ENCODE measurements around the gene LMF1. TPM values are rescaled to one million over a fixed set of nuclear protein-coding genes. Genes with fewer than 3 reads are reported as not detected.

The LMF1 gene
- total RNA-seq, 1 donor from 2014 or later: 26.0 TPM

DNA sequence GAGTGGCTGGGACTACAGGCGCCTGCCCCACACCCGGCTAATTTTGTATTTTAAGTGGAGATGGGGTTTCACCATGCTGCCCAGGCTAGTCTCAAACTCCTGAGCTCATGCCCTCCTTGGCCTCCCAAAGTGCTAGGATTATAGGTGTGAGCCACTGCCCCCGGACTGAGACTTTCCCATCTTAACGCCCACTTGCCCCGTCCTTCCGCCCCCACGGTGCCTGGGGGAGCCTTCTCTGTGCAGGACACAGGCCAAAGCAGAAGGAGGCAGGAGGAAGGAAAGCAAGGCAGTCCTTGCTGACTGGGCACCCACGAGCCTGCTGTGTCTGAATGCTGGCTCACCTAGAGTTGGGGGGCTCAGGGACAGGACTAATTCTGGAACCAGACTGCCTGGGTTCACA is 152.7 kb downstream of the LMF1 start:
- Histone ChIP-seq H3K9me3 (no peaks in the 10 kb centered on the region), H3K27me3 (peaks cover 8% of the 10 kb centered on the region), H3K27ac (no peak overlapping the region), H3K36me3 (no peaks in the 10 kb centered on the region), H3K4me3 (no peak overlapping the region), H3K4me1 (peaks cover 5% of the 10 kb centered on the region)
- TF ChIP-seq POLR2AphosphoS5 (IDR thresholded peaks at IDR 0.05; ENCODE audit: insufficient read depth in 1 of 2, low read depth in 1 of 2): no peak
- TF ChIP-seq, protein P1, sequence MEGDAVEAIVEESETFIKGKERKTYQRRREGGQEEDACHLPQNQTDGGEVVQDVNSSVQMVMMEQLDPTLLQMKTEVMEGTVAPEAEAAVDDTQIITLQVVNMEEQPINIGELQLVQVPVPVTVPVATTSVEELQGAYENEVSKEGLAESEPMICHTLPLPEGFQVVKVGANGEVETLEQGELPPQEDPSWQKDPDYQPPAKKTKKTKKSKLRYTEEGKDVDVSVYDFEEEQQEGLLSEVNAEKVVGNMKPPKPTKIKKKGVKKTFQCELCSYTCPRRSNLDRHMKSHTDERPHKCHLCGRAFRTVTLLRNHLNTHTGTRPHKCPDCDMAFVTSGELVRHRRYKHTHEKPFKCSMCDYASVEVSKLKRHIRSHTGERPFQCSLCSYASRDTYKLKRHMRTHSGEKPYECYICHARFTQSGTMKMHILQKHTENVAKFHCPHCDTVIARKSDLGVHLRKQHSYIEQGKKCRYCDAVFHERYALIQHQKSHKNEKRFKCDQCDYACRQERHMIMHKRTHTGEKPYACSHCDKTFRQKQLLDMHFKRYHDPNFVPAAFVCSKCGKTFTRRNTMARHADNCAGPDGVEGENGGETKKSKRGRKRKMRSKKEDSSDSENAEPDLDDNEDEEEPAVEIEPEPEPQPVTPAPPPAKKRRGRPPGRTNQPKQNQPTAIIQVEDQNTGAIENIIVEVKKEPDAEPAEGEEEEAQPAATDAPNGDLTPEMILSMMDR (IDR thresholded peaks at IDR 0.05): no peak
- no peak for TF ChIP-seq POLR2A (IDR thresholded peaks at IDR 0.05)
- no peak for DNase-seq (ENCODE audit: extremely low spot score in 2 of 2)
- intact Hi-C loops (cut with DNase I): no loop called here

DNA sequence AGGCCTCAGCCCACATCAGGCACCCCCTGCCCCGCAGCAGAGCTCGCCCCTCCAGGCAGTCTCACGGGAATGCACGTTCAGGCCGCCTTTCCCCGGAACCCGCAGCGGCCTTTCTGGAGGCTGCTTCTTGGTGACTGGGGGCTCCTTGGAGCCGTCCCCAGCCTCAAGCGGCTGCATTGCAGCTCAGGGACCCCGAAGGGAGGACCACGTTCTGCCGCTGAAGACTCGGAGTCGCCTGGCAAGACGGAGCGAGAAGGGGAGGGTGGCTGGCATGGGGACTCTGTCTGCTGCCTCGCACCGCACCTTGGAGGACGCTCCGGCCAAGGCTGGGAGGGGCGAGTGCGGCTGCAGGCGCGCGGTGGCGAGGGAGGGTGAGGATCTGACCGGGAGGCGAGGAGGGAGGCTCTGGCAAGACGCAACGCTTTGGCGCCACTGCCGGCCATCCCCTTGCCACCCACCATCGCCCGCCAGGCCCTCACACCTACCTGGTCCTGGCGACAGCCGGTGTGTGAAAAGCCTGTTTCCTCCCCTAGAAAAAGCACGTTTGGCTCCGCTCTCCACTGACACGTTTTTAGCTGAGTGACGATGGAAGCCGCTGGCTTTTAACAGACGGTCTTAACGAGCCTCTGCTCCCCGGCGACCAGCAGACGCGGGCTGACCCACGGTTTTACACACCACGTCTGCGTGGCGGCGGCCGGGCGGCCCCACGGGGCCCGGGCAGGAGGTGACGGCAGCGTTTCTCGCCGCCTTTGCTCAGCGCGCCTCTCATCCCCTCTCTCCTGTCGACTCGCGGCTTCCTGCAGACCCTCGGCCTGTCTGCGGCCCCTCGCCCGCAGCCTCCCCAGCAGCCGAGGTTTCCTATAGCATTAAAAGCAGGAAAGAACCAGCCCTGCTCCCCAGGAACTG is 153.5 kb downstream of the LMF1 start:
- no peak for DNase-seq (ENCODE audit: extremely low spot score in 2 of 2)
- intact Hi-C loops (cut with DNase I): no loop called here
- peaks cover 8% of the 10 kb centered on the region for H3K27me3 ChIP-seq

DNA sequence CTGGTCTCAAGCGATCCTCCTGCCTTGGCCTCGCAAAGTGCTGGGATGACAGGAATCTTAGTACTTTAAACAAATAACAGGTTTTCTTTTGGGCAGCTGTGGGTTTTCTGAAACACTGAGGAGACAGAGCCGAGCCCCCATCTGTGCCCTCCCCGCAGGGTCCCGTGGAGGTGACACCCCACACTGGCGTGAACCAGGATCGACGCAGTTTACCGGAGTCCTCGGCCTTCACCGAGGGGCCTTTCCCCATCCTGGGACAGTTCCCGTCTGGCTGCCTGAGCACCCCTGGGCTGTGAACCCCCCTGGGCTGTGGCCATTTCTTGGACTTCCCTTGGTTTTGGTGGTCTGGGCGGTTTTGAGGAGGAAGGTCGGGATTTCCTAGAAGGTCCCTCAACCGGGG is 154.9 kb downstream of the LMF1 start:
- Histone ChIP-seq H3K4me1 (peaks cover 5% of the 10 kb centered on the region), H3K4me3 (no peak overlapping the region), H3K27me3 (peaks cover 8% of the 10 kb centered on the region), H3K36me3 (no peaks in the 10 kb centered on the region), H3K9me3 (no peaks in the 10 kb centered on the region), H3K27ac (no peak overlapping the region)
- intact Hi-C loops (cut with DNase I): no loop called here
- DNase-seq (ENCODE audit: extremely low spot score in 2 of 2): no peak
- TF ChIP-seq, protein P1 (IDR thresholded peaks at IDR 0.05): no peak
- no peak for TF ChIP-seq POLR2A (IDR thresholded peaks at IDR 0.05)
- no peak for TF ChIP-seq POLR2AphosphoS5 (IDR thresholded peaks at IDR 0.05; ENCODE audit: insufficient read depth in 1 of 2, low read depth in 1 of 2)

More for the DNA sequence above, 153.5 kb downstream of the LMF1 start:
- H3K27ac ChIP-seq: no peak overlapping the region
- no peaks in the 10 kb centered on the region for H3K9me3 ChIP-seq
- no peaks in the 10 kb centered on the region for H3K36me3 ChIP-seq
- no peak overlapping the region for H3K4me3 ChIP-seq
- peaks cover 5% of the 10 kb centered on the region for H3K4me1 ChIP-seq
- TF ChIP-seq, protein P1 (IDR thresholded peaks at IDR 0.05): no peak
- no peak for TF ChIP-seq POLR2AphosphoS5 (IDR thresholded peaks at IDR 0.05; ENCODE audit: insufficient read depth in 1 of 2, low read depth in 1 of 2)
- no peak for TF ChIP-seq POLR2A (IDR thresholded peaks at IDR 0.05)

DNA sequence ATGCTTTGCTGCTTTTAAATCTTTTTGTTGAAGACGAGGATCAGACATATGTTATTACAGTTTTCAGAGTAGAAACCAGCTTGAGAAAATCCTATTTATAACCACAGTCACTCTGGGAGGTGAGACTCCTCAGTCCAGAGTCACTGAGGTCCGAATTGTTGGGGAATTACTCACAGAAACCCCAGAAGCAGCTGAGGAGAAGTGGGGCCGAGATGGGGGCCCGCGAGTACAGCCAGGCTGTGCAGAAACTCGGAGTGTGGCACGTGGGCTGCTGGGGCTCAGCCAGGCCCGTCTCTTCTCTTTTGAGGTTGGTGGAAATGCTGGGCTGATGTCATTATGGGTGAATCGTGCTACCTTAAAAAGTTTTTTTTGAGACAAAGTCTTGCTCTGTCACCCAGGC is 155.8 kb downstream of the LMF1 start:
- Histone ChIP-seq H3K4me3 (no peak overlapping the region), H3K27me3 (peaks cover 8% of the 10 kb centered on the region), H3K27ac (no peak overlapping the region), H3K9me3 (no peaks in the 10 kb centered on the region), H3K36me3 (no peaks in the 10 kb centered on the region), H3K4me1 (peaks cover 5% of the 10 kb centered on the region)
- intact Hi-C loops (cut with DNase I): no loop called here
- DNase-seq (ENCODE audit: extremely low spot score in 2 of 2): no peak
- TF ChIP-seq POLR2A (IDR thresholded peaks at IDR 0.05) (no peak), POLR2AphosphoS5 (IDR thresholded peaks at IDR 0.05; ENCODE audit: insufficient read depth in 1 of 2, low read depth in 1 of 2) (no peak)
- TF ChIP-seq, protein P1 (IDR thresholded peaks at IDR 0.05): no peak

DNA sequence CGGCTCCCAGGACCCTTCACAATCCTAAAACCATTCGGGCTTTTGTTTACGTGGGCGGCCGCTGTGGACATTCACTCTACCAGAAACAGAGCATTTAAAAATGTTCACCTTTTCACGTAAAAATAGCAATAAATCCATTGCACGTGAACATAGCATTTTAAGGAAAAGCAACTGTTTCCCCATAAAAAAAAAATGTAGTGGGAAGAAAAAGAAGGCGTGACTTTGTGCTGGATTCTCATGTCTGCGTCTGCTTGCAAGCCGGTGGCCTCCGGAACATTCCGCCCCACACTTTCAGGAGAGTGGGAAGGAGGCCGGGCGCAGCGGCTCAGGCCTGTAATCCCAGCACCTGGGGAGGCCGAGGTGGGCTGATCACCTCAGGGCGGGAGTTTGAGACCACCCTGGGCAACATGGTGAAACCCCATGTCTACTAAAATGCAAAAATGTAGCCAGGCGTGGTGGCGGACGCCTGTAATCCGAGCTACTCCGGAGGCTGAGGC is 156.8 kb downstream of the LMF1 start:
- H3K4me3 ChIP-seq: no peak overlapping the region
- TF ChIP-seq POLR2A (IDR thresholded peaks at IDR 0.05) (no peak), POLR2AphosphoS5 (IDR thresholded peaks at IDR 0.05; ENCODE audit: insufficient read depth in 1 of 2, low read depth in 1 of 2) (no peak)
- TF ChIP-seq, protein P1 (IDR thresholded peaks at IDR 0.05): no peak
- H3K4me1 ChIP-seq: peaks cover 5% of the 10 kb centered on the region
- no peaks in the 10 kb centered on the region for H3K36me3 ChIP-seq
- no peak for DNase-seq (ENCODE audit: extremely low spot score in 2 of 2)
- H3K27me3 ChIP-seq: peaks cover 8% of the 10 kb centered on the region
- intact Hi-C loops (cut with DNase I): no loop called here
- no peaks in the 10 kb centered on the region for H3K9me3 ChIP-seq
- no peak overlapping the region for H3K27ac ChIP-seq

Measured in vagina (tissue), 2 donors.